Neural progenitor cell (in vitro differentiated cells): Measurements from ENCODE around the gene OSCAR.

ENCODE experiments used
- CTCF ChIP-seq: fragments of 200-600 bp; sonication (generic); IDR thresholded peaks from 2 replicates; pipeline ENCODE4 v1.5.1; 2017; ENCODE audit warnings: antibody characterized with exemption, mild to moderate bottlenecking
- EZH2phosphoT487 ChIP-seq: fragments of 200-600 bp; sonication (generic); IDR thresholded peaks from 2 replicates; pipeline ENCODE4 v1.6.1; 2017; ENCODE audit warnings: antibody characterized with exemption

GRCh38 chr19:54133312-54133956 is 32.8 kb upstream of the OSCAR start:
- TF ChIP-seq EZH2phosphoT487: no peak
- no peak for TF ChIP-seq CTCF
